ENCODE measurements around the gene RNF125.

Gene RNF125

DNA sequence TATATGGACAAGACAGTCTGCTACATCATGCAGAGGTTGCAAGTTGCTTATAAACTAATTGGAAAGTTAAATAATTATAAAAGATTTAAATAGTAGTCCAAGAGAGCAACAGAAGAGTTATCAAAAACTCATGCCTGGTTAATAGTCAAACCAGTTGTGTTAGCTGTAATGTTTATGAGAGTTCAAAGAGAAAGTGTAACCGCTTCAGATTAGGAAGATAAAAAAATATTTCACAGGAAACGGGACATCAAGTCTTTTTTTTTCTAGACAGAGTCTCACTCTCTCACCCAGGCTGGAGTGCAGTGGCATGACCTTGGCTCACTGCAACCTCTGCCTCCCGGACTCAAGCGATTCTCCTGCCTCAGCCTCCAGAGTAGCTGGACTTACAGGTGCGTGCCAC is 34.6 kb upstream of the RNF125 start (continued):
- TF ChIP-seq ZNF157 (tag by site-specific recombination; IDR thresholded peaks at IDR 0.05) (no peak), TSHZ1 (tag by site-specific recombination; IDR thresholded peaks at IDR 0.05; ENCODE audit: borderline replicate concordance) (no peak), ZSCAN30 (tag by site-specific recombination; IDR thresholded peaks at IDR 0.05) (no peak), ZEB2 (tag by site-specific recombination; IDR thresholded peaks at IDR 0.05) (no peak), MZF1 (tag by site-specific recombination; IDR thresholded peaks at IDR 0.05; ENCODE audit: borderline replicate concordance) (no peak), ZNF324 (tag by site-specific recombination; IDR thresholded peaks at IDR 0.05) (no peak), ZNF658 (tag by site-specific recombination; IDR thresholded peaks at IDR 0.05) (no peak), ZNF223 (tag by site-specific recombination; IDR thresholded peaks at IDR 0.05) (no peak)

DNA sequence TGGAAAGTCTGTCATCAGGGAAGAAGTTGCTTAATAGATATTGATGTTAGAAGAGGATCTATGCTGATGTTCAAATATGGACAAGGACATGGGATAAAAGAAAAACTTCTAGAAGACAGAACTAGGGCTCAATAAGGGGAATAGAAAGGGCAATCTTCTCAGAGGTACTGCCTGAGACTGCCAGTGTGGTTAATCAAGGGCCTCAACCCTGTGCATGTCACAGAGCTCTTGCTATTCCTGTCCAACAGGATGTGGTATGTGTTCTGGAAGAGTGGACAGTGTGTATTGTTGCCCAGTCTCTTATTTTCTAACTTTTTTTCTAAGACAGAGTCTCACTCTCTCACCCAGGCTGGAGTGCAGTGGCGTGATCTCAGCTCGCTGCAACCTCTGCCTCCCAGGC is 27.8 kb upstream of the RNF125 start:
- Histone ChIP-seq H3K36me3 (ENCODE audit: control insufficient read depth in 2 of 2, insufficient read depth in 1 of 2, low read length in 2 of 2) (no peaks in the 10 kb centered on the region), H3K4me3 (ENCODE audit: low read depth, low read length) (no peak overlapping the region), H3K9me3 (ENCODE audit: control insufficient read depth, insufficient read depth, low read depth, low read length) (no peaks in the 10 kb centered on the region), H3K4me1 (ENCODE audit: control insufficient read depth, insufficient read depth, low read length) (no peaks in the 10 kb centered on the region), H3K27ac (ENCODE audit: extremely low read depth, low read depth, low read length) (no peak overlapping the region)
- CTCF ChIA-PET, result no interaction called here
- POLR2A ChIA-PET, result no interaction called here
- no peak for TF ChIP-seq ZNF560 (tag by site-specific recombination; IDR thresholded peaks at IDR 0.05; ENCODE audit: borderline replicate concordance)
- no peak for TF ChIP-seq ZNF830 (tag by site-specific recombination; IDR thresholded peaks at IDR 0.05; ENCODE audit: low read depth)

DNA sequence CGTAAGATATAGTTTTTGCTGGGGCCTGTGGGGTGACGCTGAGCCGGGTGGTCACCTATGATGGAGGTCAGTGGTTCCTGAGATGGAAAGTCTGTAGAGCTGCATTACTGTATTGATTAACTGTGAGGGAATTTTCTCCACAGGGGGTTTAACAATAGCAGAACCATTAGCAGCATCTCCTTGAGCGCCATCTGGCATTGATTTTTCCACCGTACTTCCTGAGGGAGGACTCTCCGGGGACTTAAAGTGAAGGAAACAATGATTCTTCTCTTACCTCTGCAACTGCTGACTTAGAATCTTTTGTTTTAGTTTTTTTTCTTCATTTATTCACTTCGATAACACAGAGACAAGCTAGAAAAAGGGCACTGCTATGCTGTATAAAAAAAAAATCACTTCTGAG is 22.6 kb upstream of the RNF125 start:
- Histone ChIP-seq H3K4me3 (ENCODE audit: low read depth, low read length) (no peak overlapping the region), H3K36me3 (ENCODE audit: control insufficient read depth in 2 of 2, insufficient read depth in 1 of 2, low read length in 2 of 2) (no peaks in the 10 kb centered on the region), H3K27ac (ENCODE audit: extremely low read depth, low read depth, low read length) (no peak overlapping the region), H3K9me3 (ENCODE audit: control insufficient read depth, insufficient read depth, low read depth, low read length) (no peaks in the 10 kb centered on the region), H3K4me1 (ENCODE audit: control insufficient read depth, insufficient read depth, low read length) (no peaks in the 10 kb centered on the region)
- TF ChIP-seq HOXA7 (CRISPR knock-in tag; IDR thresholded peaks at IDR 0.05; ENCODE audit: borderline replicate concordance), result no peak
- no peak for TF ChIP-seq ZBTB8A (tag by site-specific recombination; IDR thresholded peaks at IDR 0.05)
- TF ChIP-seq ZNF555 (tag by site-specific recombination; conservative IDR thresholded peaks at IDR 0.05), result no peak
- TF ChIP-seq BCL11B (tag by site-specific recombination; IDR thresholded peaks at IDR 0.05; ENCODE audit: low read depth), result no peak
- no peak for TF ChIP-seq YY2 (tag by site-specific recombination; IDR thresholded peaks at IDR 0.05)
- ChIA-PET POLR2A (interaction anchor here (0.7 kb wide), 1 partner anchor 1074 kb away, joined by 6 read pairs; no protein-coding TSS in a partner anchor), CTCF (interaction anchor here (0.6 kb wide), 1 partner anchor 63 kb away, joined by 3 read pairs; no protein-coding TSS in a partner anchor)

- no peaks in the 10 kb centered on the region for H3K9me3 ChIP-seq (ENCODE audit: control insufficient read depth, insufficient read depth, low read depth, low read length)
- H3K36me3 ChIP-seq (ENCODE audit: control insufficient read depth in 2 of 2, insufficient read depth in 1 of 2, low read length in 2 of 2), result no peaks in the 10 kb centered on the region
- CTCF ChIA-PET, result interaction anchor here (2.3 kb wide), 1 partner anchor 22 kb away, joined by 6 read pairs; no protein-coding TSS in a partner anchor
- H3K4me3 ChIP-seq (ENCODE audit: low read depth, low read length), result no peak overlapping the region
- POLR2A ChIA-PET, result interaction anchor here (0.9 kb wide), 1 partner anchor 20 kb away, joined by 3 read pairs; no protein-coding TSS in a partner anchor
- no peaks in the 10 kb centered on the region for H3K4me1 ChIP-seq (ENCODE audit: control insufficient read depth, insufficient read depth, low read length)
- no peak overlapping the region for H3K27ac ChIP-seq (ENCODE audit: extremely low read depth, low read depth, low read length)
- no peak for TF ChIP-seq ZNF664 (tag by site-specific recombination; IDR thresholded peaks at IDR 0.05)
- no peak for TF ChIP-seq ZNF626 (tag by site-specific recombination; IDR thresholded peaks at IDR 0.05)
- TF ChIP-seq ZNF138 (tag by site-specific recombination; IDR thresholded peaks at IDR 0.05; ENCODE audit: borderline replicate concordance), result no peak
- no peak for TF ChIP-seq RBAK (tag by site-specific recombination; IDR thresholded peaks at IDR 0.05)
- no peak for TF ChIP-seq ZNF48 (tag by site-specific recombination; IDR thresholded peaks at IDR 0.05)
- no peak for TF ChIP-seq EGR2 (tag by site-specific recombination; IDR thresholded peaks at IDR 0.05; ENCODE audit: low read depth)
- no peak for TF ChIP-seq ZNF473 (tag by site-specific recombination; IDR thresholded peaks at IDR 0.05)
- TF ChIP-seq, protein P1, sequence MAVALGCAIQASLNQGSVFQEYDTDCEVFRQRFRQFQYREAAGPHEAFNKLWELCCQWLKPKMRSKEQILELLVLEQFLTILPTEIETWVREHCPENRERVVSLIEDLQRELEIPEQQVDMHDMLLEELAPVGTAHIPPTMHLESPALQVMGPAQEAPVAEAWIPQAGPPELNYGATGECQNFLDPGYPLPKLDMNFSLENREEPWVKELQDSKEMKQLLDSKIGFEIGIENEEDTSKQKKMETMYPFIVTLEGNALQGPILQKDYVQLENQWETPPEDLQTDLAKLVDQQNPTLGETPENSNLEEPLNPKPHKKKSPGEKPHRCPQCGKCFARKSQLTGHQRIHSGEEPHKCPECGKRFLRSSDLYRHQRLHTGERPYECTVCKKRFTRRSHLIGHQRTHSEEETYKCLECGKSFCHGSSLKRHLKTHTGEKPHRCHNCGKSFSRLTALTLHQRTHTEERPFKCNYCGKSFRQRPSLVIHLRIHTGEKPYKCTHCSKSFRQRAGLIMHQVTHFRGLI (tag by site-specific recombination; IDR thresholded peaks at IDR 0.05), result no peak
- TF ChIP-seq ZNF423 (tag by site-specific recombination; IDR thresholded peaks at IDR 0.05), result no peak
- TF ChIP-seq ZNF544 (tag by site-specific recombination; IDR thresholded peaks at IDR 0.05), result no peak
- no peak for TF ChIP-seq ZNF266 (tag by site-specific recombination; IDR thresholded peaks at IDR 0.05; ENCODE audit: low read depth)
- TF ChIP-seq ZNF548 (tag by site-specific recombination; IDR thresholded peaks at IDR 0.05), result no peak
These were observed 19.7 kb upstream of the RNF125 start for GRCh38 chr18:31998880-31999412.

Data from HEK293 (cell line).